ENCODE results near the gene SEBOX.

SEBOX gene

GRCh38 chr17:28335201-28335958 is 29.6 kb downstream of the SEBOX start, which contains the start of the genes IFT20 and TNFAIP1:
Gene IFT20, minus strand, starts transcription at chr17:28335472. Its CDS starts 3,487 bp downstream, at chr17:28331985.
Gene TNFAIP1, plus strand, starts transcription at chr17:28335761. Its CDS starts 3,761 bp downstream, at chr17:28339522.
- no peak for TF ChIP-seq CTCF (conservative IDR thresholded peaks at IDR 0.05)
- H3K27ac ChIP-seq = peak within 1 kb of the TSS; percentile 85

GRCh38 chr17:28334666-28335200 is 30.3 kb downstream of the SEBOX start:
- H3K27ac ChIP-seq = peak overlapping the region; percentile 85
- TF ChIP-seq CTCF (conservative IDR thresholded peaks at IDR 0.05) = no peak

- TF ChIP-seq CTCF (conservative IDR thresholded peaks at IDR 0.05) = no peak
Measured at GRCh38 chr17:28334171-28334570, 30.8 kb downstream of the SEBOX start.

GRCh38 chr17:28333083-28333746 is 31.8 kb downstream of the SEBOX start:
- TF ChIP-seq CTCF (conservative IDR thresholded peaks at IDR 0.05) = no peak
- peak overlapping the region; percentile 85 for H3K27ac ChIP-seq

More at GRCh38 chr17:28334171-28334570, 30.8 kb downstream of the SEBOX start:
- H3K27ac ChIP-seq = peak overlapping the region; percentile 85

- no peak for TF ChIP-seq CTCF (conservative IDR thresholded peaks at IDR 0.05)
- no peak overlapping the region for H3K27ac ChIP-seq
Measured at GRCh38 chr17:28331891-28332420, 33.0 kb downstream of the SEBOX start.

GRCh38 chr17:28330671-28331070 is 34.3 kb downstream of the SEBOX start:
- no peak overlapping the region for H3K27ac ChIP-seq
- TF ChIP-seq CTCF (conservative IDR thresholded peaks at IDR 0.05) = no peak

- TF ChIP-seq CTCF (conservative IDR thresholded peaks at IDR 0.05) = no peak
Measured at GRCh38 chr17:28328325-28328724, 36.7 kb downstream of the SEBOX start.

More at GRCh38 chr17:28328325-28328724, 36.7 kb downstream of the SEBOX start:
- peak overlapping the region; percentile 88 for H3K27ac ChIP-seq

Measured in VCaP (cell line).